ENCODE results near the gene FBXO24.

DNA sequence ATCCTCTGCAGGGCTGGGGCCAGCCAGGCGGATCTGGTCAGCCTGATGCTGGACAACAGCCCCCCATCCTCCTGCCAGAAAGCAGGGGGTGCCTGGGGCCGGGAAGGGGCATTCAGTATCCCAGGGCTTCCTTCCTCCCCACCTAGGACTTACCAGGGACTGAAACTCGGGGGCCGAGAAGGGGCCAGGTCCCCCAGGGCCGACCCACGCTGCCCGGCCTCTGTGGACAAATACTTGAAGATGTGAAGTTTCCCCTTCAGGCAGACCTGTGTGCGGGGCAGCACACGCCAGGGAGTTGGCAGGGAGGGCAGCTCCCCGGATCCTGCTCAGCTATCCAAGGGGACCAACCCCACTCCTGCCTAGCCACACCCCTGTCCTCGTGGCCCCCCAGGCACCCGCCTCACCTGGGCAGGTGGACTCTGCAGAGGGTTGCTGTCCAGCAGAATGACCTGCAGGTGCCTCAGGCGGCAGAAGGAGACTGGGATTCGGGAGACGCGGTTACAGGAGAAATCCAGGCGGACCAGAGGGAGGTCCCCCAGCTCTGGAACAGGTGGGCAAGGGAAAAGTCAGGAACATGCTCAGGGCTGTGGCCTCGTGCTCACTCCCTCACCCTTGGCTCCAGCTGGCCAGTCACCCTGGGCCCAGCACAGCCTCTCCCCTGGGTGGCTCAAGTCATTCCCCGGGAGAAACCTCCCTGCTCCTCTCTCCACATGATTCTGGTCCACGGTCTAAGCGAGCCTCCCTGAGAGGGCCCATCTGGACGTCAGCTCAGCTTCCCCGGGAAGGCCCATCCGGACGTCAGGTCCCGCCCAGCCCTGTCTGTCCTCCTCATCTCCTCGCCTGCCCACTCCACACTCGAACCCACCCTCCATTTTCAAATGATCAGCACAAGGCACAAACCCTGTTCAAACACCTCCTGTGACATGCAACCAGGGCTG is 7.6 kb upstream of the FBXO24 start:
- TF ChIP-seq, protein P1, sequence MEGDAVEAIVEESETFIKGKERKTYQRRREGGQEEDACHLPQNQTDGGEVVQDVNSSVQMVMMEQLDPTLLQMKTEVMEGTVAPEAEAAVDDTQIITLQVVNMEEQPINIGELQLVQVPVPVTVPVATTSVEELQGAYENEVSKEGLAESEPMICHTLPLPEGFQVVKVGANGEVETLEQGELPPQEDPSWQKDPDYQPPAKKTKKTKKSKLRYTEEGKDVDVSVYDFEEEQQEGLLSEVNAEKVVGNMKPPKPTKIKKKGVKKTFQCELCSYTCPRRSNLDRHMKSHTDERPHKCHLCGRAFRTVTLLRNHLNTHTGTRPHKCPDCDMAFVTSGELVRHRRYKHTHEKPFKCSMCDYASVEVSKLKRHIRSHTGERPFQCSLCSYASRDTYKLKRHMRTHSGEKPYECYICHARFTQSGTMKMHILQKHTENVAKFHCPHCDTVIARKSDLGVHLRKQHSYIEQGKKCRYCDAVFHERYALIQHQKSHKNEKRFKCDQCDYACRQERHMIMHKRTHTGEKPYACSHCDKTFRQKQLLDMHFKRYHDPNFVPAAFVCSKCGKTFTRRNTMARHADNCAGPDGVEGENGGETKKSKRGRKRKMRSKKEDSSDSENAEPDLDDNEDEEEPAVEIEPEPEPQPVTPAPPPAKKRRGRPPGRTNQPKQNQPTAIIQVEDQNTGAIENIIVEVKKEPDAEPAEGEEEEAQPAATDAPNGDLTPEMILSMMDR (optimal IDR thresholded peaks at IDR 0.05 in 1 of 3, IDR thresholded peaks at IDR 0.05 in 1 of 3, conservative IDR thresholded peaks at IDR 0.05 in 1 of 3; ENCODE audit: extremely low read depth in 1 of 3, insufficient read depth in 2 of 3, low read length in 3 of 3): no peak
- no peak for TF ChIP-seq EZH2 (IDR thresholded peaks at IDR 0.05; ENCODE audit: low read length)
